A549 (cell line): ENCODE measurements around the gene CCNJ. TPM values are rescaled to one million over a fixed set of nuclear protein-coding genes. Genes with fewer than 3 reads are reported as not detected.
A peak's percentile ranks its signal among the peaks of the same experiment; 100 is the strongest.

Experiments used
- ATAC-seq, 2 experiments: fragments of 200-7000 bp in 1 of 2; fragments of >200 bp in 1 of 2; cut with Nextera tagmentation in 1 of 2; cut with Tn5 transposase in 1 of 2; 3 replicates each; pipeline versions ENCODE4 v1.8.0 to v1.9.1; 2018 to 2020; ENCODE audit warnings: mild to moderate bottlenecking in 1 of 2, moderate library complexity in 1 of 2
- CTCF ChIA-PET: fragments of 300-600 bp; sonication (Branson Sonifier 250); formaldehyde crosslinking; extraction: SDS; loops from one replicate; lab custom pipeline; 2021; ENCODE audit warnings: antibody characterized with exemption, inconsistent platforms; lab: Yijun Ruan, JAX
- POLR2A ChIA-PET: fragments of 350-600 bp; formaldehyde crosslinking; extraction: SDS; loops from one replicate; lab custom pipeline; 2021; ENCODE audit warnings: antibody characterized with exemption, inconsistent platforms; lab: Yijun Ruan, JAX
- DNase-seq, 2 experiments: peaks; one replicate each; pipeline versions ENCODE4 v3.0.0 to v3.0.0-alpha.2; 2011 to 2016; ENCODE audit warnings: low read depth in 1 of 2, low spot score in 1 of 2
- FAIRE-seq: peaks from 2 replicates; lab custom pipeline; 2011; peaks lifted over from hg19 to GRCh38; lab: Jason Lieb, UNC
- H3K27ac ChIP-seq, 2 experiments: fragments of >200 bp; sonication (Bioruptor Twin); formaldehyde crosslinking; 3 replicates each; pipeline ENCODE4 v1.5.1; 2016 to 2017
- H3K4me1 ChIP-seq: fragments of >200 bp; sonication (Bioruptor Twin); formaldehyde crosslinking; 3 replicates; pipeline ENCODE4 v1.6.1; 2016
- H3K4me2 ChIP-seq: fragments of >200 bp; sonication (Bioruptor Twin); formaldehyde crosslinking; 3 replicates; pipeline ENCODE4 v1.6.1; 2016
- H3K4me3 ChIP-seq: fragments of >200 bp; sonication (Bioruptor Twin); formaldehyde crosslinking; 3 replicates; pipeline ENCODE4 v1.5.1; 2016
- H3K9me3 ChIP-seq: fragments of >200 bp; sonication (Bioruptor Twin); formaldehyde crosslinking; 3 replicates; pipeline ENCODE4 v1.6.1; 2016
- ATOH8 ChIP-seq: fragments of 250-450 bp; sonication (Bioruptor Pico); IDR thresholded peaks from 2 replicates; pipeline ENCODE4 v1.5.0; 2020; ENCODE audit warnings: low read depth, mild to moderate bottlenecking, moderate library complexity
- BHLHE40 ChIP-seq: IDR thresholded peaks from 2 replicates; pipeline ENCODE4 v1.6.1; 2012; ENCODE audit warnings: low read depth, low read length, inconsistent platforms
- E2F6 ChIP-seq: IDR thresholded peaks from 2 replicates; pipeline ENCODE4 v1.6.1; 2012; ENCODE audit warnings: low read depth, borderline replicate concordance
- EHF ChIP-seq: fragments of 250-450 bp; sonication (Bioruptor Pico); IDR thresholded peaks from 2 replicates; pipeline ENCODE4 v1.5.0; 2020; ENCODE audit warnings: mild to moderate bottlenecking
- EP300 ChIP-seq, 2 experiments: fragments of >200 bp; sonication (Bioruptor Twin); formaldehyde crosslinking; IDR thresholded peaks; 2 replicates in 1 of 2; 3 replicates in 1 of 2; pipeline ENCODE4 v1.6.1; 2016 to 2017
- FOSL2 ChIP-seq, 2 experiments: fragments of 450-650 bp in 1 of 2; fragments of >200 bp in 1 of 2; sonication (Bioruptor Twin) in 1 of 2; formaldehyde crosslinking; IDR thresholded peaks; 2 replicates each; pipeline versions ENCODE4 v1.5.0 to v1.6.1; 2016 to 2020; ENCODE audit warnings: mild to moderate bottlenecking in 1 of 2, moderate library complexity in 1 of 2
- HEYL ChIP-seq: fragments of 250-450 bp; sonication (Bioruptor Pico); IDR thresholded peaks from 2 replicates; pipeline ENCODE4 v1.8.0; 2021; ENCODE audit warnings: mild to moderate bottlenecking, moderate library complexity
- JUN ChIP-seq, 2 experiments: fragments of >200 bp; sonication (Bioruptor Twin); formaldehyde crosslinking; IDR thresholded peaks; 2 replicates in 1 of 2; 3 replicates in 1 of 2; pipeline ENCODE4 v1.6.1; 2016 to 2017
- MAZ ChIP-seq: fragments of 150-350 bp; IDR thresholded peaks from 2 replicates; pipeline ENCODE4 v1.6.1; 2014; ENCODE audit warnings: antibody characterized with exemption, low read depth, low read length, borderline replicate concordance
- POLR2AphosphoS2 ChIP-seq: conservative IDR thresholded peaks from 2 replicates; pipeline ENCODE4 v1.6.1; 2012; ENCODE audit warnings: low read length, improper control_type of control experiment, inconsistent platforms
- RCOR1 ChIP-seq: fragments of 150-350 bp; IDR thresholded peaks from 2 replicates; pipeline ENCODE4 v1.6.1; 2014; ENCODE audit warnings: antibody characterized with exemption, low read length, low read depth
- RFX5 ChIP-seq: fragments of 450-650 bp; IDR thresholded peaks from 2 replicates; pipeline ENCODE4 v1.7.1; 2014; ENCODE audit warnings: antibody characterized with exemption, mild to moderate bottlenecking, moderate library complexity
- RNF2 ChIP-seq: fragments of 200-600 bp; sonication (generic); IDR thresholded peaks from 2 replicates; pipeline ENCODE4 v1.6.1; 2016; ENCODE audit warnings: low read depth, mild to moderate bottlenecking, antibody characterized with exemption, moderate library complexity, borderline replicate concordance
- SMC3 ChIP-seq: fragments of >200 bp; sonication (Bioruptor Twin); formaldehyde crosslinking; IDR thresholded peaks from 3 replicates; pipeline ENCODE4 v1.6.1; 2018; ENCODE audit warnings: inconsistent platforms
- USF2 ChIP-seq: fragments of 450-650 bp; IDR thresholded peaks from 2 replicates; pipeline ENCODE4 v1.6.1; 2014; ENCODE audit warnings: antibody characterized with exemption
- ZFP36 ChIP-seq: fragments of 450-650 bp; IDR thresholded peaks from 2 replicates; pipeline ENCODE4 v1.6.1; 2014; ENCODE audit warnings: borderline replicate concordance; ENCODE audit not compliant: partially characterized antibody
- ZNF302 ChIP-seq: fragments of 250-450 bp; sonication (Bioruptor Pico); IDR thresholded peaks from 2 replicates; pipeline ENCODE4 v1.9.0; 2021; ENCODE audit warnings: inconsistent platforms, mild to moderate bottlenecking, moderate library complexity
- WGBS: methylation state at CpG from one replicate; pipeline ENCODE4 v1.1.6; 2017; ENCODE audit errors: missing lambda C conversion rate; 5-methylcytosine and 5-hydroxymethylcytosine counted together
- polyA plus RNA-seq, 4 experiments: library from polyadenylated mRNA; depleted of rRNA in 3 of 4; stranded (reverse); fragments of >200 nt; fragmentation: RNase III in 1 of 4; extraction: RNeasy Plus Mini Kit Qiagen cat#74134 plus additional on column Dnase treatment in 1 of 4; gene quantifications; 2 replicates in 3 of 4; 3 replicates in 1 of 4; pipeline ENCODE4 v1.2.3, GENCODE V29; 2011 to 2017

Gene CCNJ
- polyA plus RNA-seq, 2 of the 4 experiments (the other 2 are of a cell fraction) = 6.5 to 12.0 TPM

GRCh38 chr10:96072674-96073073, 29.3 kb downstream of the CCNJ start (continued):
- TF ChIP-seq HEYL (CRISPR knock-in tag) (no peak), SMC3 (no peak)

GRCh38 chr10:96073722-96074121, 30.3 kb downstream of the CCNJ start:
- ATAC-seq (peak; percentile 13 to 54; a peak in 2 of 6 replicates), FAIRE-seq (no peak), DNase-seq (peak in 1 of 2 experiments; percentile 31)
- POLR2A ChIA-PET = interaction anchor here (0.7 kb wide), 1 partner anchor 56 kb away, joined by 3 read pairs; no protein-coding TSS in a partner anchor
- no peak for TF ChIP-seq POLR2AphosphoS2
- no peak for TF ChIP-seq ZNF302 (CRISPR knock-in tag)
- no peak for TF ChIP-seq USF2
- TF ChIP-seq E2F6 = no peak
- TF ChIP-seq JUN (IDR thresholded peaks at IDR 0.05) = no peak
- no peak for TF ChIP-seq EP300 (IDR thresholded peaks at IDR 0.05)
- TF ChIP-seq FOSL2 (IDR thresholded peaks at IDR 0.05) = no peak
- TF ChIP-seq FOSL2 (CRISPR knock-in tag; IDR thresholded peaks at IDR 0.05) = peak; percentile 68
- no peak for TF ChIP-seq BHLHE40
- TF ChIP-seq EHF = no peak
- peaks cover 11% of the 10 kb centered on the region; the same call in 2 of the 3 replicates for H3K4me1 ChIP-seq
- no peaks in the 10 kb centered on the region for H3K9me3 ChIP-seq
- no peak overlapping the region for H3K27ac ChIP-seq
- H3K4me3 ChIP-seq = no peak overlapping the region
- CTCF ChIA-PET = no interaction called here
- WGBS = 69% methylated on average over 1 of the region's 1 CpG
- H3K4me2 ChIP-seq = no peak overlapping the region

GRCh38 chr10:96074776-96075175, 31.4 kb downstream of the CCNJ start:
- Histone ChIP-seq H3K4me3 (no peak overlapping the region), H3K4me1 (peaks cover 11% of the 10 kb centered on the region; the same call in 2 of the 3 replicates)
- 96% methylated on average over 3 of the region's 3 CpGs for WGBS
- no peak for TF ChIP-seq EHF
- TF ChIP-seq ZFP36 = no peak
- no peak for TF ChIP-seq MAZ
- TF ChIP-seq, all 56 proteins: peak for 0
- POLR2A ChIA-PET = no interaction called here
- no peak overlapping the region for H3K27ac ChIP-seq
- no peak for ATAC-seq
- H3K9me3 ChIP-seq = no peaks in the 10 kb centered on the region
- DNase-seq = no peak
- CTCF ChIA-PET = interaction anchor here (1.4 kb wide), 1 partner anchor 58 kb away, joined by 5 read pairs; no protein-coding TSS in a partner anchor
- no peak overlapping the region for H3K4me2 ChIP-seq
- no peak for FAIRE-seq

- Histone ChIP-seq H3K4me2 (no peak overlapping the region), H3K4me1 (peaks cover 11% of the 10 kb centered on the region; the same call in 2 of the 3 replicates), H3K27ac (no peak overlapping the region), H3K9me3 (no peaks in the 10 kb centered on the region), H3K4me3 (no peak overlapping the region)
- FAIRE-seq (no peak), DNase-seq (no peak), ATAC-seq (no peak)
- POLR2A ChIA-PET = interaction anchor here (0.8 to 1.1 kb wide), 2 partner anchors 14 to 54 kb away, joined by 3 read pairs; no protein-coding TSS in a partner anchor
- no peak for TF ChIP-seq ATOH8 (CRISPR knock-in tag)
- no peak for TF ChIP-seq RNF2
- no peak for TF ChIP-seq FOSL2 (IDR thresholded peaks at IDR 0.05)
- TF ChIP-seq FOSL2 (CRISPR knock-in tag; IDR thresholded peaks at IDR 0.05) = no peak
- no peak for TF ChIP-seq RCOR1
- no peak for TF ChIP-seq JUN (IDR thresholded peaks at IDR 0.05)
- no peak for TF ChIP-seq RFX5
- CTCF ChIA-PET = interaction anchor here (1.4 kb wide), 1 partner anchor 59 kb away, joined by 5 read pairs; no protein-coding TSS in a partner anchor
- WGBS = 65% methylated on average over 2 of the region's 2 CpGs
Observed at GRCh38 chr10:96075977-96076376, 32.6 kb downstream of the CCNJ start.
